Measurements from ENCODE around the gene ARID5B. TPM values are rescaled to one million over a fixed set of nuclear protein-coding genes. Genes with fewer than 3 reads are reported as not detected.

ARID5B gene
- total RNA-seq, 1 donor from 2014 or later = 1.1 TPM

DNA sequence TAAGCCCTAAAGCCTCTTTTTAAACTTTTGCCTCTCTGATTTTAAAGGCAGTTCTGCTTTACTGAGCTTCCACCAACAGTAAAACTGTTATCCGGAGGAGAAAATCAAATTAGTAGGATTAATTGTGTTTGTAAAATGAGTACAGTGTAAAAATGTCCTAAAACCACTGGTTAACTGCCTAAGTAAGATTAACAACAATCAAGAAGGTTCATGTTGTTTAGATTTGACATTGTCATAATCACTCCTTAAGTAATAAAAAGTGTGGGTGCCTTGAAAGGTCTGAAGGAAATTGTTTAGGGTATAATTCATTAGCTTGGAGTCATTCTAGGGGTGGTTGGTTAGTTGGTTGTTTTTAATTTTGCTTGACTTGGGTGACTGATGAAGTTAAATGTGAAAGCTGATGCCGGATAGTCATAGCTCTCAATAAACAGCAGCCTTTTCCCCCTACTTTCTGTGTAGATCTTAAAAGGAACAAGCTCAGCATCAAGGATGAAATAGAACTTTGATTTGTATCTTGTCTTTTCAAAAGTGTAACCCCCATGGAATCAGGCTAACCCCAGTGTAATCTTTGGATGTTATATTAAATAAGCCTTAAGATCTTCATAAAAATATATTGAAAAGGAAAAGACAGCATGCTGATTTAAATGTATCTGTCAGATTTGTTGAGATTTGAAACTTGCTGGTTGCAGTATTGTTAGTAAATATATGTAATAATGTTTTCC, 148.3 kb downstream of the ARID5B start:
- H3K9me3 Mint-ChIP-seq (ENCODE audit: unreplicated experiment) = no peaks in the 10 kb centered on the region
- peak overlapping the region; percentile 63 for H3K4me3 Mint-ChIP-seq (ENCODE audit: unreplicated experiment)
- no peaks in the 10 kb centered on the region for H3K36me3 Mint-ChIP-seq (ENCODE audit: unreplicated experiment)
- peaks cover 2% of the 10 kb centered on the region for H3K27me3 Mint-ChIP-seq (ENCODE audit: unreplicated experiment)
- TF ChIP-seq, protein P1, sequence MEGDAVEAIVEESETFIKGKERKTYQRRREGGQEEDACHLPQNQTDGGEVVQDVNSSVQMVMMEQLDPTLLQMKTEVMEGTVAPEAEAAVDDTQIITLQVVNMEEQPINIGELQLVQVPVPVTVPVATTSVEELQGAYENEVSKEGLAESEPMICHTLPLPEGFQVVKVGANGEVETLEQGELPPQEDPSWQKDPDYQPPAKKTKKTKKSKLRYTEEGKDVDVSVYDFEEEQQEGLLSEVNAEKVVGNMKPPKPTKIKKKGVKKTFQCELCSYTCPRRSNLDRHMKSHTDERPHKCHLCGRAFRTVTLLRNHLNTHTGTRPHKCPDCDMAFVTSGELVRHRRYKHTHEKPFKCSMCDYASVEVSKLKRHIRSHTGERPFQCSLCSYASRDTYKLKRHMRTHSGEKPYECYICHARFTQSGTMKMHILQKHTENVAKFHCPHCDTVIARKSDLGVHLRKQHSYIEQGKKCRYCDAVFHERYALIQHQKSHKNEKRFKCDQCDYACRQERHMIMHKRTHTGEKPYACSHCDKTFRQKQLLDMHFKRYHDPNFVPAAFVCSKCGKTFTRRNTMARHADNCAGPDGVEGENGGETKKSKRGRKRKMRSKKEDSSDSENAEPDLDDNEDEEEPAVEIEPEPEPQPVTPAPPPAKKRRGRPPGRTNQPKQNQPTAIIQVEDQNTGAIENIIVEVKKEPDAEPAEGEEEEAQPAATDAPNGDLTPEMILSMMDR (IDR thresholded peaks at IDR 0.05; ENCODE audit: partially characterized antibody, unreplicated experiment) = no peak
- DNase-seq = no peak
- H3K27ac Mint-ChIP-seq (ENCODE audit: unreplicated experiment) = peak overlapping the region; percentile 35
- peaks cover 37% of the 10 kb centered on the region for H3K4me1 Mint-ChIP-seq (ENCODE audit: low read depth, unreplicated experiment)

DNA sequence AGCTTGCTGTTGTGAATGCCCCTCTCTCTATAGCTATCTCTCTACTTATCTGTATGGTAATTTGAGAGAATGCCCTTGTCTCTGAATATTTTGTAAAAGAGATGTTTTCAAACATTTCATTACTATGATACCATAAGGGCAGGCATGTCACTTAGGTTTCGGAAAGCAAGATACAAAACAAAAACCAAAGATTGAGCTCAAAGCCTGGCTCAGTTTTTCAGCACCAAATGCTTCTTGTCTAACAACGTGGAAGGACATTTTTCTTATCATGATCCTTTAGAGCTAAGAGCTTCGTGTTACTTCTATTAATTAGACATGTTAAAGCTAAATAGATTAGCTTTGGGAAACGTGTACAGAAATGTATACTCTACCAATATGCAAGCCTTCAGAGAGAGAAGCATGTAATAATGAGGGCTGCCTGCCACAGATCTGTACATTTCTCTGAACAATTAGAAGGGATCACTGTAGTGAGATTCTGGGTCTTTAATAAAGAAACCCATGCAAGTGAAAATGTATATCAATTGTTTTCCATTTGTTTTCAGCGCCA, 148.9 kb downstream of the ARID5B start:
- no peak for DNase-seq
- Mint-ChIP-seq H3K27me3 (ENCODE audit: unreplicated experiment) (peaks cover 2% of the 10 kb centered on the region), H3K4me3 (ENCODE audit: unreplicated experiment) (no peak overlapping the region), H3K27ac (ENCODE audit: unreplicated experiment) (no peak overlapping the region), H3K4me1 (ENCODE audit: low read depth, unreplicated experiment) (peaks cover 37% of the 10 kb centered on the region), H3K9me3 (ENCODE audit: unreplicated experiment) (no peaks in the 10 kb centered on the region), H3K36me3 (ENCODE audit: unreplicated experiment) (no peaks in the 10 kb centered on the region)
- TF ChIP-seq, protein P1 (IDR thresholded peaks at IDR 0.05; ENCODE audit: partially characterized antibody, unreplicated experiment) = no peak

DNA sequence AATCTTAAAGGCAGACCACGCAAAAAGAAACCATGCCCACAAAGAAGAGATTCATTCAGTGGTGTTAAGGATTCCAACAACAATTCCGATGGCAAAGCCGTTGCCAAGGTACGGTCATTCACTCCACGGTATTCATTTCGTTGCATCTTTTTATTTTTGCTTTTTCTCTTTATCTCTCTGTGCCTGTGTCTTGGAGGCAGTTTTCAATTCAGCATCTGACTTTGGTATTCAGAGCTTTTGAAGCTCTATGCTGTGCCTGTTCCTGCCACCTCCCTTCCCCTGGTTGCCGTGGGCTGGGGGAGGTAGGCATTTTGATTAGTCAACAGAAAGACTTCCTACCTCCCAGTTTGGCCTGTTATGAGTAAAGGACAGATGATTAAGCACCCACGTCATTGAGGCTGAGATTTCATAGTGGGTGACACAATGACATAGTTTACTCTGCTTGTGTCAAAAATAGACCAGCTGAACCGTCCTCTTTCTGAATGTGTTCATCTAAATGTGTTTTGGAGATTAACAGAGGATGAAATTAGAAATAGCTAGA, 149.5 kb downstream of the ARID5B start:
- Mint-ChIP-seq H3K9me3 (ENCODE audit: unreplicated experiment) (no peaks in the 10 kb centered on the region), H3K4me1 (ENCODE audit: low read depth, unreplicated experiment) (peaks cover 34% of the 10 kb centered on the region), H3K27me3 (ENCODE audit: unreplicated experiment) (peaks cover 2% of the 10 kb centered on the region), H3K4me3 (ENCODE audit: unreplicated experiment) (no peak overlapping the region), H3K27ac (ENCODE audit: unreplicated experiment) (no peak overlapping the region), H3K36me3 (ENCODE audit: unreplicated experiment) (no peaks in the 10 kb centered on the region)
- no peak for DNase-seq
- TF ChIP-seq, protein P1 (IDR thresholded peaks at IDR 0.05; ENCODE audit: partially characterized antibody, unreplicated experiment) = no peak

DNA sequence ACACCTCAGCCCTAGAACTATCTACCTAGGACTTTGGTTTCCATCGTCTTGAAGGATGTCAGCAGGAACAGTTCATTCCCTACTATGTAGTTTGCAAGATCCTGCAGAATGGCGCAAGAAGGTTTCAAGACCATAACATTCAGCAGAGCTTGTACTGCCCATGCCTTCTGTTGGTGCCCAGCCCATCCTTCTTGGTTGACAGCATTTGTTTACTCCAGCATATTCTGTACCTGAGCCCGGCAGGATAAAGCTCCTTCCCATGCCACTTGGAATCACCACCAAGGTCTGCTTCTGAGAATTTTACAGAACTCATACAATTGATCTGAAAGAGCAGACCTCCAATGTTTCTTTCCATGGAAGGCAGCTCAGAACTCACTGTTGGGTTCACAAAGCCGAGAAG, 150.8 kb downstream of the ARID5B start:
- Mint-ChIP-seq H3K4me1 (ENCODE audit: low read depth, unreplicated experiment) (peaks cover 25% of the 10 kb centered on the region), H3K9me3 (ENCODE audit: unreplicated experiment) (no peaks in the 10 kb centered on the region), H3K27me3 (ENCODE audit: unreplicated experiment) (peaks cover 2% of the 10 kb centered on the region), H3K27ac (ENCODE audit: unreplicated experiment) (no peak overlapping the region), H3K36me3 (ENCODE audit: unreplicated experiment) (no peaks in the 10 kb centered on the region), H3K4me3 (ENCODE audit: unreplicated experiment) (no peak overlapping the region)
- no peak for DNase-seq
- TF ChIP-seq, protein P1 (IDR thresholded peaks at IDR 0.05; ENCODE audit: partially characterized antibody, unreplicated experiment) = no peak

DNA sequence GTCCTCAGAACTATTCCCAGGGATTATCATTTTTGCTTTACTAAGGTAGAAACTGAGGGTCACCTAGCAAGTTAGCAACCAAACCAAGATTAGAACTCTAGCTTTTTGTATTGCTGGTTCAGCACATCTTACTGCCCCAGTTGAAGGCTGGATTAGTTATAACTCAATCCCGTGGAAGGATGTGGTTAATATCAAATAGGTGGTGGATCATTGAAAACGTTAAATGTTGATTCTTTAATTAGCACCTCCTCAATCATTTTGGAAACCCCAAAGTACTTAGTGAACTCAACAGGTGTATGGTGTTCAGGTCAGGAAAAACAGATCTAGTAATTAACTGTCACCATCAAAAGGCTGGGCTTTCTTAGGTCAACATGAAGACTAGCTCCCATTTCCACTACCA, 152.4 kb downstream of the ARID5B start:
- H3K4me3 Mint-ChIP-seq (ENCODE audit: unreplicated experiment) = no peak overlapping the region
- DNase-seq = no peak
- H3K27ac Mint-ChIP-seq (ENCODE audit: unreplicated experiment) = no peak overlapping the region
- TF ChIP-seq, protein P1 (IDR thresholded peaks at IDR 0.05; ENCODE audit: partially characterized antibody, unreplicated experiment) = no peak
- H3K4me1 Mint-ChIP-seq (ENCODE audit: low read depth, unreplicated experiment) = peaks cover 16% of the 10 kb centered on the region
- H3K36me3 Mint-ChIP-seq (ENCODE audit: unreplicated experiment) = no peaks in the 10 kb centered on the region
- H3K27me3 Mint-ChIP-seq (ENCODE audit: unreplicated experiment) = peaks cover 2% of the 10 kb centered on the region
- no peaks in the 10 kb centered on the region for H3K9me3 Mint-ChIP-seq (ENCODE audit: unreplicated experiment)

All from glutamatergic neuron (in vitro differentiated cells).